ENCODE measurements around the gene TRAPPC6A. TPM values are rescaled to one million over a fixed set of nuclear protein-coding genes. Genes with fewer than 3 reads are reported as not detected.

TRAPPC6A gene
- total and polyA plus RNA-seq, 4 donors: 14.0 to 38.4 (median 26.2) TPM

- WGBS, 2 donors: 68 to 81% methylated on average over 13 of the region's 13 CpGs
- no peak for DNase-seq
- H3K9ac ChIP-seq (ENCODE audit: insufficient read depth in 1 of 2, low read length in 2 of 2): no peak overlapping the region
- no peak overlapping the region for H3K4me3 ChIP-seq
- H3K27ac ChIP-seq (ENCODE audit: low read depth in 1 of 2, low read length in 1 of 2): no peak overlapping the region
- TF ChIP-seq, protein P1, sequence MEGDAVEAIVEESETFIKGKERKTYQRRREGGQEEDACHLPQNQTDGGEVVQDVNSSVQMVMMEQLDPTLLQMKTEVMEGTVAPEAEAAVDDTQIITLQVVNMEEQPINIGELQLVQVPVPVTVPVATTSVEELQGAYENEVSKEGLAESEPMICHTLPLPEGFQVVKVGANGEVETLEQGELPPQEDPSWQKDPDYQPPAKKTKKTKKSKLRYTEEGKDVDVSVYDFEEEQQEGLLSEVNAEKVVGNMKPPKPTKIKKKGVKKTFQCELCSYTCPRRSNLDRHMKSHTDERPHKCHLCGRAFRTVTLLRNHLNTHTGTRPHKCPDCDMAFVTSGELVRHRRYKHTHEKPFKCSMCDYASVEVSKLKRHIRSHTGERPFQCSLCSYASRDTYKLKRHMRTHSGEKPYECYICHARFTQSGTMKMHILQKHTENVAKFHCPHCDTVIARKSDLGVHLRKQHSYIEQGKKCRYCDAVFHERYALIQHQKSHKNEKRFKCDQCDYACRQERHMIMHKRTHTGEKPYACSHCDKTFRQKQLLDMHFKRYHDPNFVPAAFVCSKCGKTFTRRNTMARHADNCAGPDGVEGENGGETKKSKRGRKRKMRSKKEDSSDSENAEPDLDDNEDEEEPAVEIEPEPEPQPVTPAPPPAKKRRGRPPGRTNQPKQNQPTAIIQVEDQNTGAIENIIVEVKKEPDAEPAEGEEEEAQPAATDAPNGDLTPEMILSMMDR (IDR thresholded peaks at IDR 0.05; ENCODE audit: control extremely low read depth, extremely low read depth): no peak
- H3K9me3 ChIP-seq (ENCODE audit: control insufficient read depth in 4 of 4, insufficient read depth in 3 of 4, low read length in 3 of 4): no peaks in the 10 kb centered on the region
- H3K36me3 ChIP-seq (ENCODE audit: control insufficient read depth in 4 of 4, insufficient read depth in 4 of 4, low read length in 4 of 4): no peaks in the 10 kb centered on the region
- no peaks in the 10 kb centered on the region for H3K27me3 ChIP-seq (ENCODE audit: control insufficient read depth in 3 of 3, insufficient read depth in 3 of 3, low read length in 2 of 3)
- H3K4me1 ChIP-seq (ENCODE audit: control insufficient read depth in 5 of 5, insufficient read depth in 5 of 5, low read length in 5 of 5): no peaks in the 10 kb centered on the region
- ATAC-seq (ENCODE audit: insufficient read depth, low FRiP score): no peak
Measured at GRCh38 chr19:45130888-45131615, 47.0 kb downstream of the TRAPPC6A start.

- TF ChIP-seq, protein P1 (IDR thresholded peaks at IDR 0.05; ENCODE audit: control extremely low read depth, extremely low read depth): no peak
- no peaks in the 10 kb centered on the region for H3K27me3 ChIP-seq (ENCODE audit: control insufficient read depth in 3 of 3, insufficient read depth in 3 of 3, low read length in 2 of 3)
- no peak for ATAC-seq (ENCODE audit: insufficient read depth, low FRiP score)
- H3K9me3 ChIP-seq (ENCODE audit: control insufficient read depth in 4 of 4, insufficient read depth in 3 of 4, low read length in 3 of 4): no peaks in the 10 kb centered on the region
- no peak overlapping the region for H3K9ac ChIP-seq (ENCODE audit: insufficient read depth in 1 of 2, low read length in 2 of 2)
- no peaks in the 10 kb centered on the region for H3K4me1 ChIP-seq (ENCODE audit: control insufficient read depth in 5 of 5, insufficient read depth in 5 of 5, low read length in 5 of 5)
- no peak overlapping the region for H3K4me3 ChIP-seq
- 89 to 93% methylated on average over 13 of the region's 13 CpGs for WGBS, 2 donors
- no peaks in the 10 kb centered on the region for H3K36me3 ChIP-seq (ENCODE audit: control insufficient read depth in 4 of 4, insufficient read depth in 4 of 4, low read length in 4 of 4)
- no peak overlapping the region for H3K27ac ChIP-seq (ENCODE audit: low read depth in 1 of 2, low read length in 1 of 2)
- DNase-seq: no peak
Measured at GRCh38 chr19:45130236-45130635, 47.8 kb downstream of the TRAPPC6A start.

DNA sequence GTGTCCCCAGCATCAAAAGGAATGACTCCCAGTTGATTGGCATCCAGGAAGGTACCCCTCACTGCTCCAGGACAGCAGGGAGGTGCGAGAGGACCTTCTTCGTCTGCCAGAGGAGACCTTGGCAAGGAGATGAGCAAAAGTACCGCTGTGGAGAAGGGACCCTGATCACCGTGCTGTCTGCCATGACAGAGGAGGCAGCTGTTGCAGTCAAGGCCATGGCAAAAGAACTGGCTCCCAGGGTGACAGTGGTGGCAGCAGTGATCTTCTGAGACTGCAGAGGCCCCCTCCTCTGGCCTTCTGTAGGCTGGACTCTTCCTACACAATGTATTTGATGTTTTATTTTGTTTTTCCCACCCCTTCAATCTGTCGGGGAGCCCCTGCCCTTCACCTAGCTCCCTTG lies 49.2 kb downstream of the TRAPPC6A start:
- Histone ChIP-seq H3K36me3 (ENCODE audit: control insufficient read depth in 4 of 4, insufficient read depth in 4 of 4, low read length in 4 of 4) (no peaks in the 10 kb centered on the region), H3K27ac (ENCODE audit: low read depth in 1 of 2, low read length in 1 of 2) (no peak overlapping the region), H3K9ac (ENCODE audit: insufficient read depth in 1 of 2, low read length in 2 of 2) (no peak overlapping the region), H3K9me3 (ENCODE audit: control insufficient read depth in 4 of 4, insufficient read depth in 3 of 4, low read length in 3 of 4) (no peaks in the 10 kb centered on the region), H3K4me1 (ENCODE audit: control insufficient read depth in 5 of 5, insufficient read depth in 5 of 5, low read length in 5 of 5) (peaks cover 0 to 2% (median 0%) of the 10 kb centered on the region in 5 donors), H3K4me3 (no peak overlapping the region), H3K27me3 (ENCODE audit: control insufficient read depth in 3 of 3, insufficient read depth in 3 of 3, low read length in 2 of 3) (no peaks in the 10 kb centered on the region)
- 94 to 95% methylated on average over 5 of the region's 5 CpGs for WGBS, 2 donors
- ATAC-seq (ENCODE audit: insufficient read depth, low FRiP score) (no peak), DNase-seq (no peak)
- TF ChIP-seq, protein P1 (IDR thresholded peaks at IDR 0.05; ENCODE audit: control extremely low read depth, extremely low read depth): no peak

- no peaks in the 10 kb centered on the region for H3K9me3 ChIP-seq (ENCODE audit: control insufficient read depth in 4 of 4, insufficient read depth in 3 of 4, low read length in 3 of 4)
- ATAC-seq (ENCODE audit: insufficient read depth, low FRiP score): no peak
- no peaks in the 10 kb centered on the region for H3K27me3 ChIP-seq (ENCODE audit: control insufficient read depth in 3 of 3, insufficient read depth in 3 of 3, low read length in 2 of 3)
- no peak for DNase-seq
- H3K27ac ChIP-seq (ENCODE audit: low read depth in 1 of 2, low read length in 1 of 2): no peak overlapping the region
- no peaks in the 10 kb centered on the region for H3K36me3 ChIP-seq (ENCODE audit: control insufficient read depth in 4 of 4, insufficient read depth in 4 of 4, low read length in 4 of 4)
- 93% methylated on average over 5 of the region's 5 CpGs for WGBS, 2 donors
- no peak overlapping the region for H3K4me3 ChIP-seq
- no peak overlapping the region for H3K9ac ChIP-seq (ENCODE audit: insufficient read depth in 1 of 2, low read length in 2 of 2)
- TF ChIP-seq, protein P1 (IDR thresholded peaks at IDR 0.05; ENCODE audit: control extremely low read depth, extremely low read depth): no peak
- H3K4me1 ChIP-seq (ENCODE audit: control insufficient read depth in 5 of 5, insufficient read depth in 5 of 5, low read length in 5 of 5): peaks cover 0 to 4% (median 0%) of the 10 kb centered on the region in 5 donors
Measured at GRCh38 chr19:45128146-45128545, 49.9 kb downstream of the TRAPPC6A start.
